Measurements from ENCODE around the gene QRICH2.
"Not testable (repeated sequence)": the region's sequence is repeated elsewhere in the genome, so short reads cannot be mapped to it uniquely, and the experiment has no call there.

Gene QRICH2

DNA sequence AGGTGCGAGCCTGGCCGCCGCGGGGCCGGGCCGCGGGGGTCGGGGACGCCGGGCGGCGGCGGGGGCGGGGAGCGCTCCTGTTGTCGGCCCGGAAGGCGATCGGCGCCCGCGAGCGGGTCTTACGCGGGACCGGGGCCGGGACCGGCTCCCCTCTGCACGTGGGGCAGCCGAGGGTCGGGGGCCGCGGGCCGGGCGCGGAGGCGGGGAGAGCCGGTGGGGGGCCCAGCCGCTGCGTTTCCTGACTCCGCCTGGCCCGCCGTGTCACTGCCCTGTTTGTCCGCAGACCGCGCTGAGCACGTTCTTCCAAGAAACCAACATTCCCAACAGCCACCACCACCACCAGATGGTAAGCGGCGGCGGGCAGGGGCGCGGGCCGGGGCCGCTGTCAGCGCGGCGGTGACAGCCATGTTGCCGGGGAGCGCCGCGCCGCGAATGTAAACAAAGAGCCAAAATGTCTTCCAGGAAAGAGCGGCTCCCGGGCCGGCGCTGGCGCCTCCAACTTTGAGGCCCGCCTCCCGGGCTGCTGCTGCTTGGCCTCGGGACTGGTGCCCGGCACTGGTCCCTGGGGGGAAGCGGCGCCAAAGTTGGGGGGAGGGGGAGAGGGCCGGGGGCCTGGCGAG is 42.3 kb downstream of the QRICH2 start:
- peak; percentile 76 for DNase-seq

DNA sequence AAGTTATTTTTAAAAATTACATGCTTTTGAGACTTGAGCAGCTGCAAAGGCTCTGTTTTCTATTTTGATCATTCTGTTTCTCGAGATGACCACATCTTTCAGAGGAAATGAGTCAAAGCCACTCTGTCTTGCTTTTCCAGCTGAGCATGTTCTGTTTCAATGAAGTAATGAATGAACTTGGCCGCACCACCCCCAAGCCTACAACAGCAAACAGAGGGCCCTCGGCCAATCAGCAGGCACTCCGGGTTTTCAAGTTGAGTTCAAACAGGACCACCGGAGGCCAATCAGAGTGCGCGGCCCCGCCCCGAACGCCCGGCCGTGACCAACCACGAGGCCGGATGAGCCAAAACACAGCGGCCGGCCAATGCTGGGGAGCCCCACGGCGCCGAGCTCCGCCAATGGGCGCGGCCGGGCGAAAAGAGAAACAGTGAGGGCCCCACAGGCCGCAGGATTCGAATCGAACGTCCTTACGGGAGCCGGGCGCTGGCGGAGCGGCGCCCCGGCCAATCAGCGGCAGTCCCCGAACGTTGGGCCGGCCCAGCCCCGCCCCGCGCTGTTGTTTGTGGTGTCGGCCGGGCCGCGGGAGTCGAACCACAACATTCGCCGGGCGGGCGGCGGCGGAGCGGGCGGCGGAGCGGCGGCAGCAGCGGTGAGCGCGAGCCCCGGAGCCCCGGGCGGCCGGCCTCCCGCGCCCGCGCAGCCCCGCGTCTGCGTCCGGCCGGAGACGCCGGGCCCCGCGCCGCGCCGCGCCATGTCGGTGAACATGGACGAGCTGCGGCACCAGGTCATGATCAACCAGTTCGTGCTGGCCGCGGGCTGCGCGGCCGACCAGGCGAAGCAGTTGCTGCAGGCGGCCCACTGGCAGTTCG is 43.1 kb downstream of the QRICH2 start, which contains the start of gene UBALD2:
TSS of gene UBALD2 (plus strand) at position 594 of the 869 bp plus-strand sequence. CDS start at position 752, 158 bp downstream.
- DNase-seq: peak; percentile 99

DNA sequence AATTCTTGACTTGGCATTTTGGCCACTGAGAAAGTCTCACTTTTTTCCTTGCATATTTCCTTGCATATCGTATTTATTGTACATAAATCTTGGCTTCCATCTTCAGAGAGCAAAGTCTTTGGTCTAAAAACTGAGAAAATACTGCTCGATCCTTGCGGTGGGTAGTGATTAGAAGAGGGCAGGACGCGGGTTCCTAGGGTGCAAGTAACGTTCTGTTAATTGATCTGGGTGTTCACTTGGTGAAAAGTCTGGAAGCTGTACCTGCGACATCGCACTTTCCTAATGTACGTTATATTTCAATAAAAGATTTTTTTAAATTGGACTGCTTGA is 43.7 kb downstream of the QRICH2 start:
- DNase-seq: no peak

- no peak for DNase-seq
Measured at GRCh38 chr17:76263896-76264295, 44.2 kb downstream of the QRICH2 start.

DNA sequence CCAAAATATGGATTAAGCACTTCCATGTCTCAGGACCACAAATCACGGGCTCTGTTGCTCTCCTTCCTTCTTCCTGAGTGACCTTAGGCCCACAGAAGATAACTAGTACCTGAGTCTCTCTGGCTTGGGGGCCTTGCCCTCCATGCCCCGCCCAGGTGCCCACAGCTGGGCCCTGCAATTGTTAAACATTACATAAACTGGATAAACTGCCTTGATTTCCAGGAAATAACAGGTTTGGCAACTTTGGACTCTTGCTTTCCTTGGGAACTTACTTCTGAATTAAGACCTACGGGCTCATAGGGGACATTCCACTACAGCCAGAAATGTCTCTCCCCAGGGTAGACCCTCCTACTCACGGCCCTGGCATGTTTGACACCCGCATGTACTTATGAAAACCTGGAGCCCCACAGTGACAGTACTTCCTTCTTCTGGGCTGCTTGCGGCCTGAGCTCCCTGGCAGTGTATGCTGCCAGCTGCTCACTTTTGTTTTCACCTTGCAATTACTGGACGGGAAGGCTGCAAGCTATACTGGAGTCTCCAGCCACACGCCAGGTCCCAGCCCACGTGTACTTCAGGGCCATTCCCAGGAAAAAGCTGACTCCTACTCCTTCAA is 45.2 kb downstream of the QRICH2 start:
- DNase-seq: peak; percentile 92

DNA sequence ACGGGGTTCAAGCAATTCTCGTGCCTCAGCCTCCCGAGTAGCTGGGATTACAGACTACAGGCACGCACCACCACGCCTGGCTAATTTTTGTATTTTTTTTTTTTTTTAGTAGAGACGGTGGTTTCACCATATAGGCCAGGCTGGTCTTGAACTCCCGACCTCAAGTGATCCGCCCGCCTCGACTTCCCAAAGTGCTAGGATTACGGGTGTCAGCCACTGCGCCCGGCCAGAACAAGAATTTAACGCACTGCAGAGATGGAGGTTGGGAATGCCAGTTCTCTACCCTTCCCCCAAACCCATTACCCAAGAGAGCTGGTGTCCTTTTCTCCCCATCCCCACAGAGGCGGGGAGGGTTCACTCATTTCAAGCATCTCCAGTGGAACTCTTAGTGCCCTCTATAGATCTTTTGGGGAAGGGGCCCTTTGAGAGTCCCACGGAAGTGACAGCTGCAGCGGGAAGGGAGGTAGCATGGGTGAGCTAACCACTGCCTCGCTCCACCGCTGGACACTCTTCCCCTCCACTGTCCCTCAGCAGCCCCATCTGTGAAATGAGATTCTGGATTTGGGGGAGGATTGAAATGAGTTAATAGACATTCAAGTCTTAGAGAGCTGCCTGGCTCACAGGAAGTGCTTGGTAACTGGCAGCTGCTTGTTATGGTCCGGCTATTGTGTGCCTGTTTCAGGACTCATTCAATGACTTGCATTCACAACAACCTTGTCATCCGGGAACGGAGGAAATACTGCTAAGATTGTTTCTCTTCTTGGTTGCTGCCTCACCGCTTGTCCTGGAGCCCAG is 46.5 kb downstream of the QRICH2 start:
- no peak for DNase-seq

DNA sequence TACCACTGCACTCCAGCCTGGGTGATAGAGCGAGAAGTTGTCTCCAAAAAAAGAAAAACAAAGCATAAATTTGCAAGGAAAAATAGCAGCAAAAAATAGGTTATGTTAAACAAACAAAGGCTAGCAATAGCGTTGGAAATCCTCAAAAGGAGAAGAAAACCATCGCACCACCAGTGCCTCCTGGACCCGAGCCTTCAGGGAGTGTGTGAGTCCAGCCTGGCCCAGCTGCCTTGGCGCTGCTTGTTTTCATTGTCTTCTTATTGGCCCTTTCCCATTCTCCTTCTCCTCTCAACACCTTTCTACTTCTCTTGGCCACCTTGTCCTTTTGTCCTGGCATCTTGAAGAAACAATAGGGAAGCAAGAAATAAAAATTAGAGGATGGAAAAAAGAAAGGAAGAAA is 47.4 kb downstream of the QRICH2 start:
- no peak for DNase-seq

GRCh38 chr17:76260220-76260619 is 47.9 kb downstream of the QRICH2 start:
- no peak for DNase-seq

DNA sequence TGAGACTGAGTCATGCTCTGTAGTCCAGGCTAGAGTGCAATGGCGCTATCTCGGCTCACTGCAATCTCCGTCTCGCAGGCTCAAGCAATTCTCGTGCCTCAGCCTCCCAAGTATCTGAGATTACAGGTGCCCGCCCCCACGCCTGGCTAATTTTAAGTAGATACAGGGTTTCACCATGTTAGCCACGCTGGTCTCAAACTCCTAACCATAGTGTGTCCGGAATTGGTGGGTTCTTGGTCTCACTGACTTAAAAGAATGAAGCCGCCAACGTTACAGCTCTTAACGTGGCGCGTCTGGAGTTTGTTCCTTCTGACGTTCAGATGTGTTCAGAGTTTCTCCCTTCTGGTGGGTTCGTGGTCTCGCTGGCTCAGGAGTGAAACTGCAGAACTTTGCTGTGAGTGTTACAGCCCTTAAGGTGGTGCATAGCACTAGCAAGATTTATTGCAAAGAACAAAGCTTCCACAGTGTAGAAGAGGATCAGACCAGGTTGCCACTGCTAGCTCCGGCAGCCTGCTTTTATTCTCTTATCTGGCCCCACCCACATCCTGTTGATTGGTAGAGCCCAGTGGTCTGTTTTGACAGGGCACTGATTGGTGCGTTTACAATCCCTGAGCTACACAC is 51.5 kb downstream of the QRICH2 start:
- not testable (repeated sequence) for DNase-seq

DNA sequence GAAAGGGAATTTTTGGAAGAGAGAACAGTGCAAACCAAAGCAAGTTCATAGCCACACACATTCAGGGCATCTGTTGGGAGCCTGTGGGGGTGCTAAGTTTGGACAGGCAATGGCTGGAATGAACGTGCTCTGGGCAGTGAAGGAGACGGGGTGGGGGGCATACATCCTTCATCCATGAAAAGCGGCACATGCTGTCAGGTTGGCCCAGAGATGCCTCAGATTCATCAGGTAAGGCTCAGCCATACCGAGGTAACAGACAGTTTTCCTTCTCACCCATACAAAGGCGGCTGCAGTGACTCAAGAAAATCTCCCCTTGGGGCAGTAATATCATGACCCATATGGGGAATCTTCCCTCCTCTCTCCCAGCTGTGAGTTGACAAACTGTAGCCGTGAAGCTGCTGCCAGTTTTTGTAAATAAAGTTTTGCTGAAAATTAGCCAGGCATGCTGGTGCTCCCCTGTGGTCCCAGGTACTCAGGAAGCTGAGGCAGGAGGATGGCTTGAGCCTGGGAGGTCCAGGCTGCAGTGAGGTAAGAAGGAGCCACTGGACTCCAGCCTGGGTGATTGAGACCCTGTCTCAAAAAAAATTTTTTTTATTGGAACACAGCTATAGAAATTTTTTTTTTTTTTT is 52.2 kb downstream of the QRICH2 start:
- no peak for DNase-seq

DNA sequence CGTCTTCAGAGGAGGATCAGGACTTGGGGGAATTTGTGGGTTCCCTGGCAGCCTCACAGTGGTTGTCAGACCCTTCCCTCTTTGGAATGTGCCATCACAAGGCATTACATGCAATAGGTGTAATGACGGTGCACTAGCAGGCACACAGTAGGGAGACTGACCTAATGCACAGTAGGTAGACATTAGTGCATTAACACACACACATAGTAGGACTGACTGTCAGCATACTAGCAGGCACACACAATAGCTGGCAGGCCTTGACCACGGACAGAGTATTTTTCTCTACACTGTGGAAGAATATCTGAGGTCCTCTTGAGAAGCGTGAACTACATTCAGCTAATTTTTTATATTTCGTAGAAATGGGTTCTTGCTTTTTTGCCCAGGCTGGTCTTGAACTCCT is 53.8 kb downstream of the QRICH2 start:
- DNase-seq: no peak

GRCh38 chr17:76253841-76254240 is 54.2 kb downstream of the QRICH2 start:
- no peak for DNase-seq

DNA sequence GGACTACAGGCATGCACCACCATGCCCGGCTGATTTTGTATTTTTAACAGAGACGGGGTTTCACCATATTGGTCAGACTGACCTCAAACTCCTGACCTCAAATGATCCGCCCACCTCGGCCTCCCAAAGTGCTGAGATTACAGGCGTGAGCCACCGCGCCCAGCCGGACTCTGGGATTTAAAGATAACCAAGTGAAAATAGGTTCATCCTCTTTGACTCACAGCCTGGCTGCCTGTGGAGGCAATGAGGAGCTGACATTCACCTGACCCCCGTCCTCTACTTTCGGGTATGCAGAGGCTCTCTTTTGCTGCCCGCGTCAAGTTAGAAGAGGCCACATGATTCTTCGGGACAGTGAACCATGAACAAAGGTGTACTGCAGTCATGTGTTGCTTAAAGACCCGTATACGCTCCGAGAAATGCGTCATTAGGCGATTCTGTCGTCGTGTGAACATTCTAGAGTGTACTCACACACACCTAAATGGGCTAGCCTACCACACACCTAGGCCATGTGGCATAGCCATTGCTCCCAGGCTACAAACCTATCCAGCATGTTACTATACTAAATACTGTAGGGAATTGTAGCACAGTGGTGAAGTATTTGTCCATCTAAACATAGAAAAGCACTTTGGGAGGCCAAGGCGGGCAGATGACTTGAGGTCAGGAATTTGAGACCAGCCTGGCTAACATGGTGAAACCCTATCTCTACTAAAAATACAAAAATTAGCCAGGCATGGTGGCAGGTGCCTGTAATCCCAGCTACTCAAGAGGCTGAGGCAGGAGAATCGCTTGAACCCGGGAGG is 54.9 kb downstream of the QRICH2 start:
- not testable (repeated sequence) for DNase-seq

- no peak for DNase-seq
Measured at GRCh38 chr17:76252040-76252954, 55.8 kb downstream of the QRICH2 start.

GRCh38 chr17:76251478-76252039 is 56.5 kb downstream of the QRICH2 start:
- no peak for DNase-seq

GRCh38 chr17:76250141-76250540 is 57.9 kb downstream of the QRICH2 start:
- no peak for DNase-seq

GRCh38 chr17:76248013-76248782 is 59.9 kb downstream of the QRICH2 start:
- DNase-seq: no peak

GRCh38 chr17:76247304-76247703 is 60.8 kb downstream of the QRICH2 start:
- DNase-seq: no peak

Data from NCI-H69 (cell line).